GM10266 (cell line): Measurements from ENCODE around the gene ZDHHC14.

ENCODE experiments used
- DNase-seq: peaks from one replicate; pipeline ENCODE4 v3.0.0; 2012; ENCODE audit errors: extremely low spot score
- CTCF ChIP-seq: IDR thresholded peaks from 2 replicates; pipeline ENCODE4 v1.5.1; 2012; ENCODE audit warnings: mild to moderate bottlenecking, low read depth; ENCODE audit not compliant: control insufficient read depth, insufficient read depth; ENCODE audit errors: missing control alignments

The ZDHHC14 gene

GRCh38 chr6:157645201-157645795 is 264.3 kb downstream of the ZDHHC14 start:
- TF ChIP-seq CTCF, result no peak
- DNase-seq, result no peak

GRCh38 chr6:157646012-157646411 is 265.0 kb downstream of the ZDHHC14 start:
- no peak for DNase-seq
- no peak for TF ChIP-seq CTCF

GRCh38 chr6:157647261-157647915 is 266.4 kb downstream of the ZDHHC14 start:
- DNase-seq, result no peak
- no peak for TF ChIP-seq CTCF

GRCh38 chr6:157648561-157648960 is 267.6 kb downstream of the ZDHHC14 start:
- no peak for TF ChIP-seq CTCF
- DNase-seq, result no peak

- DNase-seq, result no peak
- no peak for TF ChIP-seq CTCF
Observed at GRCh38 chr6:157649311-157650260, 268.6 kb downstream of the ZDHHC14 start.

GRCh38 chr6:157650261-157650640 is 269.3 kb downstream of the ZDHHC14 start:
- no peak for DNase-seq
- TF ChIP-seq CTCF, result no peak
